GM18951 (cell line): Measurements from ENCODE around the gene DDC.
"Not testable (repeated sequence)": the region's sequence is repeated elsewhere in the genome, so short reads cannot be mapped to it uniquely, and the experiment has no call there.

Source experiments
- POLR2A ChIP-seq: IDR thresholded peaks from 4 replicates; pipeline ENCODE4 v1.6.1; 2011; ENCODE audit warnings: mild to moderate bottlenecking; ENCODE audit not compliant: insufficient read length, insufficient read depth; ENCODE audit errors: extremely low read depth
- in situ Hi-C: fragments of 300-500 bp; cut with MboI; formaldehyde crosslinking; loops from one replicate; pipeline ENCODE4 v1.12.0; 2022; ENCODE audit warnings: low sequenced_read_pairs, mixed read lengths, inconsistent platforms; ENCODE audit not compliant: unreplicated experiment

DDC gene

DNA sequence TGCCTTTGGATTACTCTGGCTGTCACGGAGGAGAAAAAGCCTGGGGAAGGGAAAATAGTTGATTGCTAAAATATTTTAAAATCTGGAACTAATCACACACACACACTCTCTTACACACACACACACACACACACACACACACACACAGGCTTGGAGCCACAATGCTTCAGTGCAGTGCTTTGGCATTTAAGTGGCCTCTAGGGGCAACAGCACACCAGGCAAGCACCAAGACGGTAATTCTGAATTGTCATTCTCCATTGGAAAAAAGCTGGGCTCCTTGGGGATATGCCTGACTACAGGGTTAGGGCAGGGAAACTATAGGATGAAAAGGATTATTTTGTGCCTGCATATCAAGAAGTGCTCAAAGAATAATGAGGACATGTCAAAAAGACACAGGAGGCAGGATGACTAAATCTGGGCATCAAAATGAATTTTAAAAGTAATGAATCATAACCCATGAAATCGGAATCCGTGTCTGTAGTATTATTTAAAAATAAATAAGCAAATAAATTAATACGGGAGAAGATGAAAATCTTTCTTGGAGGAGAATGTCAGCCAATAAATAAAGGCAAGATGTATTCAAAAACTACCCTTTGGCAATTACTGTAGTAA, 30.4 kb upstream of the DDC start:
- TF ChIP-seq POLR2A = no peak
- in situ Hi-C loops = no loop called here

- TF ChIP-seq POLR2A = no peak
- in situ Hi-C loops = no loop called here
Observed at GRCh38 chr7:50594734-50595485, 29.7 kb upstream of the DDC start.

DNA sequence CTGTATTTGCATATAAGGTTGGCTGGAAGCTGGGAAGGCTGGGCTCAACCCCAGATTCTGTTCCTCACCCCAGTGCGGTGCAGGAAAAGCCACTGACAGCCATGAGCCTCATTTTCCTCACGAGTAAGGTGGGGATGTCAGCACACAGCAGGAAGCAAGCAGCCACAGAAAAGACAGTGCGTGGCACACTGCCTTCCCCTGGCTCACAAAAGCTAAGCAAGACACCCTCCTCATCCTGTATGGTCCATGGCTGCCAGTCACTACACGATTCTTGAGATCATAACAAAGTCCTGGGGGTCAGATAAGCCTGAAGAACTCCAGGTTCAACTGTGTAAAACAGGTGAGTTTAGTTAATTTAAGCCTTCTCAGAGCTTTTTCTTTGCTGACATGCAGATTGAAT, 28.9 kb upstream of the DDC start:
- in situ Hi-C loops = no loop called here
- no peak for TF ChIP-seq POLR2A

DNA sequence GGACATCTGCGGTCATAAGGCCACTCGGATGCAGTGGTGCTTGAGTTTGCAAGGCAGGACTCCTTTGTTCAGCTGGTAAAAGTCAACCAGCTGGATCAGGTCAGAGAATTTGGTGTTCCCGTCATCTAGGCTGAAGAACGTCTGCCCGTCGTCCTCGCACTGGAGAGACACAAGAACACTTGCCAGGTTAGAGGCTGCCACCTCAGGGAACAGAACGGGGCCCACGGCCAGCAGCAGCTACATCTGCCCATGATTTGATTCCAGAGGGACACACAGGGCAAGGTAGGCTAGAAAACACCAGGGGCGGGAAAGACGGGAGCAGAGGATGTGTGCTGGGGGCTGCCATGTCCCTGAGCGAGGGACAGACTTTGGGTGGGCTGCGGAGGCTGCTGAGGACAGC, 27.7 kb upstream of the DDC start:
- no peak for TF ChIP-seq POLR2A
- in situ Hi-C loops = no loop called here

DNA sequence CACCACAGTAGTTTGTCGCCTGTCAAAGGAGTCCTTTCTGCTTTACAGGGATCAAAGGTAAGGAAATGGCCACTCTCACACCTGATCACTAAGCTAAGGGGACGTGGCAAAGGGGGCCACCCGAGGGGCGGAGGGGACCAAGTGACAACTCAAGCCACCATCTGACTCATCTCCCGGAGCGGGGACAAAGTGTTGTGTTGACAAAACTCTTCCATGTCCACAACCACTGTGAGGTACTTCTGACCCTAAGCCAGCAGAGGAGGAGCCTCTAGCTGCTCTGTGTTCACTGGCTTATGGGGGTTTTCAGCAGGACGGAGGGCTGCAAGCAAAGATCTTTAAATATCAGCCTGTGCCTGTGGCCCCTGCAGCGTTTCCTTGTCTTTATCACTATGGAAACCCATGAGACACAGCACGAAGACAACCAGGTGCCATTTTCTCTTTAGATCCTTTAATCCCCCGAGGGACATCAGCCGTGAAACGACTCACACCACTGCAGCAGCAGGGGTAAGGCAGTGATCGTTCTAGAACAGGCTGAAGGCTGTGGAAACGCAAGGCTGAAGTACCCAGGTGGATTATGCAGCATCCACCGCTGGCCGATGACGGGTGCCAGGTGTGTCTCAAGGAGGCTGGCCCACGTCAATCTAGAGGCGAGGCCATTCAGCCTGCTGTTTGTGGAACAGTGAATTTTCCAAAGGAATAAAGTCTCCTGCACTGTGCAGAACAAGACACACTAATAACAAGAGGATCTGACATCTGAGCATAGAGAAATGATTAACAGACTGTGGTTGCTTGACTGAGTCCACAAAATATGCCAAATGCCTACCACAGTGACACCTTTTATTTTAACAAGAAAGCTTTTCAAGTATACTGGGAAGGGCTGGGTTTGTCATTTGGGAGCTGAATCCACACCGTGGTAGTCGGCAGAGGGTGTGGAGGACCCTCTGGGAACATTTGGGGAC, 26.6 kb upstream of the DDC start:
- no peak for TF ChIP-seq POLR2A
- in situ Hi-C loops = no loop called here

GRCh38 chr7:50591098-50591479, 25.9 kb upstream of the DDC start:
- TF ChIP-seq POLR2A = no peak
- in situ Hi-C loops = no loop called here

DNA sequence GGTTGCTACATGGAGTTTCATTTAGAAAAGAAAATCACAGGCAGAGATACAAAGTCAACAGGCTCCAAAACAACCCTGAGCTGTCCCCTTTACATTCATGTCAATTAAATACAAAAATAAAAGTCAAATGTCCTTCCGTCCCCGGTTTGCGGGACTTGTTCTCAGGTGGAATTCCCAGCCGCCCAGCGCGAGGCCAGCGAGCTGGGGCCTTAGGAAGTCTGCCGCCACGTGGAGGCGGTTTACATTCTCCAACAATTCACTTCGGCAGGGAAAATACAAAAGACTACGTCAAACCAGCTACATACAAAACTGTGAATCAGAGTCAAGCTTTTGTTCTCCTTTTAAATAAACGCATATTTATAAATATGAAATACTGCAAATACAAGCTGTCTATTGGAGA, 25.3 kb upstream of the DDC start:
- in situ Hi-C loops = no loop called here
- no peak for TF ChIP-seq POLR2A

DNA sequence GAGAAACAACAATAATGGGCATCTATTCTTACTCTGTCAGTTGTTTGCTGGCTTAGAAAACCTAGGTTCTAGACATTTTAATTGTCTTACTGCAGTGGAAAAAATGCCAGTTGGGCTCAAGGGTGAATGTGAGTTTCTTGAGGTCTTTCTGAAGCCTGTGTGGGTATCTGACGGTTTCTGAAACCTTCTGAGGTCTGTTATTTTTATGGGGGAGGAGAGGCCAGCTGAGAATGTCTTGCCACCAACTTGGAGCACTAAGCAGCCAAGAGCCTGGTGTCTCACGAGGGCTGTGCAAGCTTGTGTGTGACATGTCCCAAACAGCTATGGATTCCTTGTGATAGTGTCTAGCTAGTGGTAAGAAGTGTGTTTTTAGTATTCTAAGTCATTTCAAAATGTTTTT, 24.2 kb upstream of the DDC start:
- in situ Hi-C loops = no loop called here
- TF ChIP-seq POLR2A = no peak

DNA sequence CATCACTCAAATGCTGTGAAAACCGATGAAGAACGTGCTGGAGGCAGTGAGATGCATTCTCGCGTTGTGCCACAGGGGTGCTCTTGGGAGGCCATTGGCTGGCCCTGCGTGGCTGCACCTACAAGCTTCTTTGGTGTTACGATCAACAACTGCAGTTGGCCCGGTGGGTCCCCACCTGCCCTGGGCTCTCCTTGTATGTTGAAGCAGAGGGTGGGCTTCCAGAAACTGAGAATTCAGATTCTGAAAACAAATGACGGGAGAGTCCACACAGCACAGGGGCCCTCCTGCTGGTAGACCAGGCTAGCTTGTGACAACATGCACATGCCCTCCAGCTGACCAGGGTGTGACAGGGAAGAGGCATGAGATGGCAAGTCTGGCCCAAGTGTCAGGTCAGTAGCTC, 23.7 kb upstream of the DDC start:
- in situ Hi-C loops = no loop called here
- TF ChIP-seq POLR2A = no peak

- no peak for TF ChIP-seq POLR2A
- in situ Hi-C loops = no loop called here
Observed at GRCh38 chr7:50587737-50588136, 22.5 kb upstream of the DDC start.

DNA sequence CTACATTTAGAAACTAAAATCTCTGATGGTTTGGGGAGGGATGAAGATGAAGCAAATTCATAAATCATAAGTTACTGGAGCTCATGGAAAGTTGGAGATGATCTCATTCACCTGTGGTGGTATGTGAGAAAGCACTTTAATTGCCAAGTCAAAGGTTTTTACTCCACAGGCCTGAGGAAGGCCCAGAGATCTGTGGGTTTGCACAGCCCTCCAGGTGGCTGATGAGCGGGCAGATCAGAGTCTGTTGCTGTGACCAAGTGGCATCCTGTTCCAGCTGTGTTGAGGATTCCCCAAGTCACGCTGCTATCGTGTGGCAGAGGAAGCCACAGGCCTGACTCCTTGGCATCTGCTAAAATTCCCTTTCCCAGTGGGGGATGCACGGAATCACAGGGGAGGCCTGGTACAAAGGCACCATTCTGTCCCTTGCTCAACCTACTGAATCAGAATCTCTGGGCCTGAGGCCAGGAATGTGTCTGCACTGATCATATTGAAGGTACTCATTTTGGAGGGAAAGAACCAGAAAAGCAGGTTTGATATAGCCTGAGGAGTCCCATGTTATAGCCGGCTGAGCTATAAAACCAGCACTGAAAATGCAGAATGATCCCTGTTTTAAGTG, 19.7 kb upstream of the DDC start:
- in situ Hi-C loops = no loop called here
- no peak for TF ChIP-seq POLR2A

DNA sequence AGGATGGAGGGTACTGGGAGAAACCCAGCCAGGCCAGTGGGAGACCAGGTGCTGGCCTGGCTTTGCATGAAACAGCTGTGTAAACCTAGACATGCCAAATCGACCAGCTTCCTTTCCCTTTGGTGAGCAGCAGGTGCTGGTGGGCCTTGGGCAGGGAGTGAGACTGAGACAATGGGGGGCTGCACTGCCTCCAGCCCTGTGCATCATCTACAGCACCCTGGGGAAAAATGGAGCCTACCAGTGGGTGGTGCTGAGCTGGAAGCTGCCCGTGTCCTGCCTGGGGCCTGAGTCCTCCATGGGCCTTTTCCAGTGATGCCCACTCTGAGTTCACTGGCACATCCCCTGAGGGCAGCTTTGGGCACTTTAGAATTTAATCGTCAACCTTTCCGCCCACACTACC, 19.2 kb upstream of the DDC start:
- no peak for TF ChIP-seq POLR2A
- in situ Hi-C loops = no loop called here

GRCh38 chr7:50583295-50583694, 18.1 kb upstream of the DDC start:
- in situ Hi-C loops = not testable (repeated sequence)

DNA sequence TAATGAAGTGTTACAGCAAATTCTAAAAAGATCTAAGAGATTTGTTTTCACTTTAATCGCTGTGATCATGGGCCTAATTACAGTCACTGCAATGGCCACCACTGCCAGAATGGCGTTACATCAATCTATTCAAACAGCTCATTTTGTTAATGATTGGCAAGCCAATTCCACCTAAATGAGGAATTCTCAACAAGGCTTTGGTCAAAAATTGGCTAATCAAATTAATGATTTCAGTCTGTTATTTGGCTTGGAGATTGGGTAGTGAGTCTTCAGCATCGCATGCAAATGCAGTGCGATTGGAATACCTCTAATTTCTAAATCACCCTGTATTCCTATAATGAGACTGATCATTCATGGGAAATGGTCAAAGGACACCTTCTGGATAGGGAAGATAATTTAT, 17.1 kb upstream of the DDC start:
- in situ Hi-C loops = not testable (repeated sequence)

GRCh38 chr7:50580666-50581065, 15.5 kb upstream of the DDC start:
- in situ Hi-C loops = not testable (repeated sequence)
